Subcutaneous adipose tissue (tissue), 4 donors: Measurements from ENCODE around the gene DUSP18. TPM values are rescaled to one million over a fixed set of nuclear protein-coding genes. Genes with fewer than 3 reads are reported as not detected.

ENCODE experiments used
- total RNA-seq, 4 donors: library from RNA; depleted of rRNA; stranded (reverse); fragments of >200 nt; gene quantifications; one replicate each; pipeline ENCODE4 v1.1.0, GENCODE V29; 2016
- TF ChIP-seq, protein P1 (sequence below): fragments of 450-650 bp; IDR thresholded peaks from one replicate; pipeline ENCODE4 v1.5.1; 2016; ENCODE audit warnings: low read depth, mild to moderate bottlenecking, control low read depth, antibody characterized with exemption, moderate library complexity

DUSP18 gene
- total RNA-seq, 4 donors from 2014 or later = 3.8 to 13.1 (median 7.6) TPM

DNA sequence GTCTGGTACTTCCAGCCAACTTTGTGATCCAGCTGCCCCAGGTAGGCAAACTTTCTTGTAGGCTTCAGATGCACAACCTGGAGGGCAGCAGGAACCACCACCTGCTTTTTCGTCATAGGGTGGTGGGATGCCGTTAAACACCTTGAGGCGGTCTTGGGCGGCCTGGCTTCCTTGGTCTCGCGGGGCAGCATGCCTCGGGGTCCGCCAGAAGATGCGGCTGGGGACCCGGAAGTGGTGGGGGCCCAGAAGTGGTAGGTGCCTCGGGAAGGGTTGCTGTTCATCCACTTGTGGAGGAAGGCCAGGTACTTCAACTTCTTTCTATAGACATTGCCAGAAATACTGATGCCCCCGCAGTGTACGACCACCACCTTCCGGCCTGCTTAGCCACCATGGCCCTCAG lies 13.3 kb downstream of the DUSP18 start:
- TF ChIP-seq, protein P1, sequence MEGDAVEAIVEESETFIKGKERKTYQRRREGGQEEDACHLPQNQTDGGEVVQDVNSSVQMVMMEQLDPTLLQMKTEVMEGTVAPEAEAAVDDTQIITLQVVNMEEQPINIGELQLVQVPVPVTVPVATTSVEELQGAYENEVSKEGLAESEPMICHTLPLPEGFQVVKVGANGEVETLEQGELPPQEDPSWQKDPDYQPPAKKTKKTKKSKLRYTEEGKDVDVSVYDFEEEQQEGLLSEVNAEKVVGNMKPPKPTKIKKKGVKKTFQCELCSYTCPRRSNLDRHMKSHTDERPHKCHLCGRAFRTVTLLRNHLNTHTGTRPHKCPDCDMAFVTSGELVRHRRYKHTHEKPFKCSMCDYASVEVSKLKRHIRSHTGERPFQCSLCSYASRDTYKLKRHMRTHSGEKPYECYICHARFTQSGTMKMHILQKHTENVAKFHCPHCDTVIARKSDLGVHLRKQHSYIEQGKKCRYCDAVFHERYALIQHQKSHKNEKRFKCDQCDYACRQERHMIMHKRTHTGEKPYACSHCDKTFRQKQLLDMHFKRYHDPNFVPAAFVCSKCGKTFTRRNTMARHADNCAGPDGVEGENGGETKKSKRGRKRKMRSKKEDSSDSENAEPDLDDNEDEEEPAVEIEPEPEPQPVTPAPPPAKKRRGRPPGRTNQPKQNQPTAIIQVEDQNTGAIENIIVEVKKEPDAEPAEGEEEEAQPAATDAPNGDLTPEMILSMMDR = no peak

DNA sequence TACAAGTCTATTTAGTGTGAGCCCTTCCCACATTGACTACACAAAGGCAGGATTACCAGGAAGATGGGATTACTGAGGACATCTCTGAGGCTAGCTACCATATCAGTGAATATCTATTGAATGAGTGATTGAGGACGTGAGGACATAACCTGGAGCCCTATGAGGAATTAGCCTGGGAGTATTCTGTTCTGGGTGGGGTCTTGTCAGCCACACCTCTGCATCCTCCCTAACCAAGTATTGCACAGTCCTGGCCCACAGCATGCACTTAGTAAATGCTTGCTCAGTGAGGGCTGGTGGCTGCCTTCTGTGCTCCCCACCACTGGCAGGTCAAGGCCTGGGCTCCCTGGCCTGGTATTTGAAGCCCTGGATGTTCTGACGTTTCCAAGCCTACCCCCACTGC lies 14.8 kb downstream of the DUSP18 start:
- TF ChIP-seq, protein P1 = no peak

DNA sequence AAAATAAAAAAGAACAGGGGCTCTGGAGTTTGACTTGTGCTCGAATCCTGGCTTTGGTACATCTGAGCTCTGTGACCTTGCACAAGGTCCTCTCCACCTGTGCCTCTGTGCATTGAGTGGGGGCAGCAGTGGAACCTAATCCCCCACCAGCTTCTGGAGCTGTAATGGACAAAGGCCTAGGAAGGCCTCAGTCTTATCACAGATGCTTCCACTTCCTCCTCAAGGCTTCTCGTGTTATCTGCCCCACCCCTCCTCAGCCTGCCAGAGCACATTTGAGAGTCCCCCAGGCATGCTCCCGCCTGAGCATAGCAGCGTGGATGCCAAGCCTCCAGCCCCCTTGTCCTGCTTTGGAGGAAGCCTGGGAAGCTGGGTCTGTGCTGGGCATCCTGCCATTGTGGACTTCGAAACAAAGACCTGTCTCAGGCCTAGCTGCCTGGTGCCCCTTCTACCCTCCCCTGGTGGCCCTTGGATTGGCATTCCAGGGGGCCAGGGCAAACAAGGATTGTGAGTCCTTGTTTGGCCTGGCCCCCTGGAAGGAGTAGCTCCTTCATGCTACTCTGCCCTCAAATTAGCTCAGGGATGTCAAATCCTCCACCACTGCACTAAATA lies 17.1 kb downstream of the DUSP18 start:
- TF ChIP-seq, protein P1 = no peak

DNA sequence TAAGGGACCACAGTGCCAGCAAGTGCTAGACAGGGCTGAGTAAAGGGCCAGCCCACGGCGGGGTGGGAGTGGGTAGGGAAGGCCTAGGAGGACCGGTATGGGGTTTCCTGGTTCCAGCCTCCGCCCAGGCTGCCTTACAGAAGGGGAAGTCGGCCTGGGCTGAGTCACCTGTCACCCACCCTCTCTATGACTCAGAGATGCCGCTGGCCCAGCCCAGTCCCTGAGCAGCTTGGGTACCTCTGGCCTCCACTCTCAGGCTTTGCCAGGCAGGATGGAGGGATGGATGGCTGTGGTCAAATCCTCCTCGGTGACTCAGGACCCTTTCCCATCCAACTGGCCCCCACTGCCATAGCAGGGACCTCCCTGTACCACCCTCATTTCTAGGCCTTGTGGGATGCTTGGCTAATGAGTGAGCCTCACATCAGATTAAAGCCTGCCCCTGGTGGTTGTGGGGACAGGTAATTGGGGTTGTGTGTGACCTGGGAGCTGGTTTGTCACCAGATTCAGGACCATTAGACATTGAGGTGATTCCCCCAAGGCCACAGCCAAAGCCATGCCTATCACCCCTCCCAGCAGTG lies 18.2 kb downstream of the DUSP18 start:
- TF ChIP-seq, protein P1 = no peak

DNA sequence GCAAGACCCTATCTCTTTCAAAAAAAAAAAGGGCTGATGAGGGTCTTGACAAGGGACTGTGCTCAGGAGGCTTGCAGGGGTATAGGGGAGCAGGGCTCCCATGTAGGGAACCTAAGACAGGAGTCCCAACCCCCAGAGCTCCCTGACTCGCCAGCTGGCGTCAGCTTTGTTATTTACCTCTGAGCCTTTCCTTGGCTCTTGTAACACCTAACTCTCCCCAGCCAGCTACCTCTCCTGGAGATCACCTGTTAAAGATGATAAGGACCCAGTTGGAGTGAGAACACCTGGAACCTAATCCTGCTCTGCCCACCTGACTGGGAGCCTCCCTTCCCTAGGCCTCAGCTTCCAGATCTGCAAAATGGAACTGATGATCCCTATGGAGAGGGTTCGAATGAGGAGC lies 18.9 kb downstream of the DUSP18 start:
- TF ChIP-seq, protein P1 = no peak

DNA sequence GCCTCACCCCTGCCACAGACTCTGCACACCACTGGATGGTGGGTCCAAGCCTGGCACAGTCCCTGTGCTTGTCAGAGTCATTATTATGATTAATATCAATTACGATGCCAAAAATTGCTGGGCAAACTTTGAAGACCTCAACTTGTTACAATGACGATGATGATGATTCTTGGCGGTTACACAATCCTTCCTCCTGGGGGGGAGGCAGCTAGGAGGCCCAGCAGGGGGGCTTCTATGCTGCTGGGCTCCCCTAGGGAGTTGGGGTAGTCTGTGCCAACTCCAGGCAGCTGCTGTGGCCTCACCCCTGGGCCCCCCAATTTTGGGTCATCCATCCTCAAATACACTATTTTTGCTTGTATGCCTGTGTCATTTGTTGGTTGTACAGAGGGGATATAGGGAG lies 20.1 kb downstream of the DUSP18 start:
- TF ChIP-seq, protein P1 = no peak

DNA sequence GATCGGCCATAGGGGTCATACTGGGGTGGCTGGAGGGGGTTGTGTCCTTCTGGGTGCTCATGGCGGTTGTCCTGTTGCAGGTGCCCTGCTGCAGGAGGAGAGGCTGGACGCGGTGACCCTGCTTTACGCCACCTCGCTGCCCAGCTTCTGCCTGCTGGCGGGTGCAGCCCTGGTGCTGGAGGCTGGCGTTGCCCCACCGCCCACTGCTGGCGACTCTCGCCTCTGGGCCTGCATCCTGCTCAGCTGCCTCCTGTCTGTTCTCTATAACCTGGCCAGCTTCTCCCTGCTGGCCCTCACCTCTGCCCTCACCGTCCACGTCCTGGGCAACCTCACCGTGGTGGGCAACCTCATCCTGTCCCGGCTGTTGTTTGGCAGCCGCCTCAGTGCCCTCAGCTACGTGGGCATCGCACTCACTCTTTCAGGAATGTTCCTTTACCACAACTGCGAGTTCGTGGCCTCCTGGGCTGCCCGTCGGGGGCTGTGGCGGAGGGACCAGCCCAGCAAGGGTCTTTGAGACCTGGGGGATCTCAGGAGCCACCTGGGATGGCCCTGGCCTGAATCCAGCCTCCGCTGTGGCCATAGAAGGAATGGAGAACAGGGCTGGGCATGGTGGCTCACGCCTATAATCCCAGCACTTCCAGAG lies 21.0 kb downstream of the DUSP18 start:
- TF ChIP-seq, protein P1 = no peak
